Hematopoietic multipotent progenitor cell treated with erythropoietin and hydrocortisone succinate and interleukin-3 and kit ligand, for 15 days (in vitro differentiated cells): ENCODE results near the gene BHLHE41.
A peak's percentile ranks its signal among the peaks of the same experiment; 100 is the strongest.

Experiments used
- DNase-seq: peaks from one replicate; pipeline ENCODE4 v3.0.0-alpha.2; 2015; ENCODE audit warnings: low spot score

BHLHE41 gene

DNA sequence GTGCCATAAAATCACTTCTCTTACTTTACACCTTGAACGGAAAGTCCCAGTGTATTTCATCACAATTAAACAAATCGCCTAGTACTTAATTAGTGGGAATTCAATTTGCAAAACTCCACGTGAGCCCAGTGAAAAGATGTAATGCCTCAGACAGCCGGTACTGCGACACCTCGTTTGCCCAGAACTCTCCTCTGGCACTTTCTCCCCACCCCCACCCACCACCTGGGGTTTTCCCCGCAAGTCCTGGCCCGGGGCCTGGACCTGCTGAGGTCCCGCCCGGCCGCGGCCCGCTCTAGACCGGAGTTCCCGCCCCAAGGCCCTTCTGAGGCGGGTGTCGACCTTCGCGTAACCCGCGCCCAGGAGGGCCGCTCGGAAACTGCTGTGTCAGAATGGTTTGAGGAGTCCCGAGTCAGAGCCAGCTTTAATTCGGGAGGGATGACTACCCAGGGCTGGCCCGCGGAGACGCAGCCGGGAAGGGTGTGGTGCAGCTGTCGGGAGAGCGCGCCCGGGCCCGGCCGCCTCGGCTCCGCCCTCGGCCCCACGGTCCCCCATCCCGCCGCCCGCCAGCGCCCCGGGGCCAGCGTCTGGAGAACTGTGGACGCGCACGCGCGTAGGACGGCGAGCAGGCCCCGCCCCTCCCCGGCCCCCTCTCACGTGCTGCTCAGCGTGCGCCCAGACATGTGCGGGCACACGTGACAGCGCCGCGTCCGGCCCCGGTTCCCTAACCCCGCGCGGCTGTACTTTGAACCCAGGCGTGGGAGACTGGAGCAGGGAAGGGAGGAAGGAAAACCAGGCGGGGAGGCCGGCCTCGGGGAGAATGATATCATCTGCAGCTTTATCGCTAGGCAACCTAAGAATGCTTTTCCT is 10.8 kb downstream of the BHLHE41 start:
- DNase-seq: peak; percentile 56

DNA sequence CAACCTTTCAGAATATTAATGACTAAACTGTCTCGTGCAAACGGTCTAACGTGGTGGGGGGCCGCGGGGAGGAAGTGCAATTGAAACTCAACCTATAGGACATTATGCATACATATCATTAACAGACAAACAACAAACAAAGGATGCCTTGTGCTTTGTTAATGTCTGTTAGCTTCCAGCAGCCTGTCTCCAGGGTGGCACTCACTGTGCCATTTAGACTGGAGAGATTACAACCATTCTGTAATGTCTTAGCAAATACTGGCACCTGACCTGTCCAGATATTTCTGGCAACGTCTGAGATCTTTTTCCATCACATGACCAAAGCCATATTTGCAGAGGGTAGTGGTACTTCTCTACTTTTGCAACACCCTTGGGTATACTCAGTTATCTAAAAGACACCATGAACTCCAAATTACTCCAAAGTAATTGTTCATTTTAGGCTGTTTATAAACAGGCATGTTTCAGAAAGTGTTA is 11.6 kb downstream of the BHLHE41 start:
- DNase-seq: no peak

DNA sequence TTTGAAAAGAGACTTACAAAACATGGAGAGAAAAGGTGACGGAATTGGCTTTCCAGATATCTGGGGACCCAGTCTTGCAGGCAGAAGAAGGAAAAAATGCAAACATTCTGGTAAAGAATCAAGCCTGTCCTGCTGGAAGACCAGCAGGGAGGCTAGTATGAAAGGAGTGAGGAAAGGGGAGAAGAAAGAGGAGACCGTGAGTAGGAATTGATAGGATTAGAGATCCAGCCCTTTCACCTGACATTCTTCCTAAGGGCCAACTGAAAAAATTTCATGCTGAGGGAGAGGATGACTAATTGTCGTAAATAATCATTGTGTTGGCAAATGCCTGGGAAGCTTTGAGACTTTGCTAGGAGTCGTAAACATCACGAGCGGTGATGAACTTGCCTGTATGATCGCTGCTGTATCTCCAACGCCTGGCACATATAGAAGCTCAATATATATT is 12.1 kb downstream of the BHLHE41 start:
- no peak for DNase-seq

DNA sequence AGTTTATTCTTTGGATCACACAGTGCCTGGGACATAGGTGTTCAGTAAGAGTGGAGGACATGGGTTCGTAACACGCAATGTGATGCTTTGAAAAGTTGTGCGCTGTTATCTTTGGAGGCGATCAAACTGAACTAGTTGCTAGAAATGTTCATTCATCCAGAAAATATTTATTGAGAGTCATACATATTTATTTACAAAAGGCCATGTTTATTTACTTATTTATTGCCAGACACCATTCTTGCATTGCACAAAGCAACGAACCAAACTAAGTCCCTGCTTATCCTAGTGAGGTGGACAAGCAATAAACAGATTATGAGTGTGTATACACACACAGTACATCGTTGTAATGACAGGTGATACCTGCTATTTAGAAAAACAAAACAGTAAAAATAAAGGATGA is 12.6 kb downstream of the BHLHE41 start:
- DNase-seq: no peak

DNA sequence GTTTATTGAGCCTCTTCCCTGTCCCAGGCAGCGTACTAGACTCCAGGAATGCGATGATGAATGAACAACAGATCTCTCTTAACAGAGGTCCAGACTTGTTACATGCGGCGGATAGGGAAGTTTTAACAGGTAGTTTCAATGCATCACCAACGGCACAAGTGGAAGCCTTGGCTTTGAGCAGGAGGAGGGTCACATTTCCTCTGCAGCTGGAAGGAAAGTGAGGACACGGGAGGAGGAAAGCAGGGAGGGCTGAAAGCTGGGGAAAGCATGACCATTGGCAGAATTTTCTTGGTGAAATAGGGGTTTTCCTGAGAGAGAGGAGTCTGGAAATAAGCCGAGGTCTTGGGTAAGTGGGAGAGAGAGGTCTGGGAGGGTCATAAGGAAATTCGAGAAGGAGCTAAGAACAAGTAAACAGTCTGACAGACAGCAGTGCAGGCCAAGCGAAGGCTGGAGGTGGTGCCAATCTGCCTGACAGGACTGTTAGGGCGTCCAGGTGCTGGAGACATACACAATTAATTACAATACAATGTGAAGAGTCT is 15.4 kb downstream of the BHLHE41 start:
- DNase-seq: no peak

DNA sequence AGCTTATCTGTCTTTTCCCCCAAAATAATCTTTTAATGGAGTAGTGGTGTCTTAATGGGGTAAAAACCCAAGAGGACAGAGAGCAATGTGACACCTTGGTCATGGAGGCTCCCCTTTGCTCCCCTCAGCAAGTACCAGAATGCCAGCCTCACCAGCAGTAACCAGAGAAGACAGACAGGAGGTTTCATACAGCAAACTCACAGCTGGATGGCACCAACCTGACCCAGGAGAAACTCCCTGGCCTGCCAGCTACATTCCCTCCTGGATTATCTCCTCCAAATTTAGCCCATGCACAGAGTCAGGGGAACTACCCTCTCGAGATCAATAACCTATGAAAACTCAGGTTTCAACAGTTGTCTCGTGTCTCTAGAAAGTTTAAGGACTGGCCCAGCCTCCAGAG is 15.9 kb downstream of the BHLHE41 start:
- no peak for DNase-seq

DNA sequence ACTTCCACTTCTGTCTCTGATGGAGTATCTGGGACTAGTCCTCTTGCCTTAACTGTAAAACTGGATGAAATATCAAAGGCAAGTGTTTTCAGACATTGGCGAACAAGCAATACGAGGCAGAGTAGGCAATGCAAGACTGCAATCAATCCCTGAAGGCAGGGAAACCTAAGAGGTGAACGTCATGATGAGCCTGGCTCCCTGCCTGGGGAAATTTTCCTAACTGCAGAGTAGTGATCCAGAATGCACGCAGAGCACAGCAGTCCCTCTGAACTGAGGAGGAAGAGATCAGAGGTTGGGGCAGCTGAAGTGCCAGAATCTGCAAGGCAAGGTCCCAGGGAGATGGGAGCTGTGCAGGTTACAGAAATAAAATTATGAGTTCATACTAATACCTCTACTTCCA is 18.5 kb downstream of the BHLHE41 start:
- DNase-seq: no peak

DNA sequence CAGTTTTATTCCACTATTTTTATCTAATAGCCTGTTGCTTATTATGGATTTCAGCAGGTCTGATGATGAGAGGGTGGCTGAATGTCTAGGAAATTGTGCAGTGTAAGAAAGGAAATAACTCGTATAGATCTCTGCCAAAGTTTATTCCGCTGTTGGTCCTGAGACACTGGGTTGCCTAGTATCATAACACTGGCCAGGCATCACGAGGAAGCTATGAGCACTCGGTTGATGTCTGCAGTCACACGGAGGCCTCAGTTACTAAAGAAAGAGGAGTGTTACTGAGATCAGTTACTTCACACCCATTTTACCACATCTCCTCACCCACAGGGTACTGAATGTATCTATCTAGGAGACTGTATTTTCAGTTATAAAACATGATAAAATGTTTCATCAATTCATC is 21.9 kb downstream of the BHLHE41 start:
- no peak for DNase-seq

DNA sequence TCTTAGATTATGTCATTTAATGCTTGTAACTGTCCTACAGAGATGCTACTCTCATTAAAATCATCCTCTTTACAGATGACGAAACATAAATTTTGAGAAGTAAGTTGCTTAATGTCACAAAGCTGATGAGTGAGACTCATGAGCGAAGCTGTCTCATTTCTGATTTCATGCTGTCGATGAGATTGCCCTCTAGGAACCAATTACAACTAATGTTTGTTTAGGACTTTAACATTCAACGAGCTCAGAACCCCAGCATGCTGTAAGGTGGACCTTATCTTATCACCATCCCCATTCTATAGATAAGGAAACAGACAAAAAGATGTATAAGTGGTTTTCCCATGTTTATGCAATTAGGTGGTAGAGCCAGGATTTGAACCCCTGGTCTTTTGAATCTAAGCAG is 23.1 kb downstream of the BHLHE41 start:
- no peak for DNase-seq

DNA sequence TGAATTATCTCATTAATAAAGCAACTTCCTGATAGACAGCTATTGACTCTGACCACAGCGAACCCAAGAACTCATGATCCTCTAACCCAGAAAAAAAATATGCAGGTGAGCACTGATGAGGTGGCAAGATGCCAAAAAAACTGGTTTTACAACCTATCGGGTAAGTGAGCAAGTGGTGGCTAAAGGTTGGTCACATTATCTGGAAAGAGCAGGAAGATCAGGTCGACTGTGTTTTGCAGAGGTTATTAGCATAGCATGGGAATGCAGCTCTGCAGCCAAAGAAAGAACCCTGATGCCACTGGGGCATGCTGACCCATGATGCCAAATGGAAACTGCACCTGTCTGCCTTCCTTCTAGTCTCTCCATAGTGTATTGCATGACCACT is 23.5 kb downstream of the BHLHE41 start:
- no peak for DNase-seq

DNA sequence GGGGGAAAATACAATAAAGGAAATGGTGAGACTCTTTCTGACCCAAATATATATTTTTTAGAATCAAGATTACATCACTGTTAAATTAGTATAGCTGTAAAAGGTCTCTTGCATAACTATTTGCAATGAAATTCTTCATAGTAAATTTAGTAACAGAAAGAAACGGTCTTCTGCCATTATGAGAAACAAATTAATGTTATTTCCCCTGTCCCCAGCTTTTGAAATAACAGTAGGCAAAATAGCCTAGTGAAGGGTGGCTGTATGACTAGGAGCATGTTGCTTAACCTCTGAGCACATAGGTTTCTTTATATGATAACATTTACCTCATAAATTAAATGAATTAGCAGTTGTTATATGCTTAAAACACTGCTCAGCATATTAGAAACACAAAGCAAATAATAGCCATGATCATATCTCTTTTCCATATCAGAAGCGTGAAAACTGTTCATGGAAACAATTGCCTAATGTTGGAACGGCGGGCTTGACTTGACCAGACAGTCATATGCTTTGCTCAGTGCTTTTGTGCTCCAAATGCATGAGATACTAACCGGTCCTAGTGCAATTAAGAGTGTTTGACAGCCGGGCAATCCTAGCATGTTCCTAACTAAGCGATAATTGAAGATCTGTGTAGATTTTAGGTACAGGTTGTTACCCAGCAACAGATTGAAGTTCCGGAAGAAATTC is 24.0 kb downstream of the BHLHE41 start:
- DNase-seq: no peak

DNA sequence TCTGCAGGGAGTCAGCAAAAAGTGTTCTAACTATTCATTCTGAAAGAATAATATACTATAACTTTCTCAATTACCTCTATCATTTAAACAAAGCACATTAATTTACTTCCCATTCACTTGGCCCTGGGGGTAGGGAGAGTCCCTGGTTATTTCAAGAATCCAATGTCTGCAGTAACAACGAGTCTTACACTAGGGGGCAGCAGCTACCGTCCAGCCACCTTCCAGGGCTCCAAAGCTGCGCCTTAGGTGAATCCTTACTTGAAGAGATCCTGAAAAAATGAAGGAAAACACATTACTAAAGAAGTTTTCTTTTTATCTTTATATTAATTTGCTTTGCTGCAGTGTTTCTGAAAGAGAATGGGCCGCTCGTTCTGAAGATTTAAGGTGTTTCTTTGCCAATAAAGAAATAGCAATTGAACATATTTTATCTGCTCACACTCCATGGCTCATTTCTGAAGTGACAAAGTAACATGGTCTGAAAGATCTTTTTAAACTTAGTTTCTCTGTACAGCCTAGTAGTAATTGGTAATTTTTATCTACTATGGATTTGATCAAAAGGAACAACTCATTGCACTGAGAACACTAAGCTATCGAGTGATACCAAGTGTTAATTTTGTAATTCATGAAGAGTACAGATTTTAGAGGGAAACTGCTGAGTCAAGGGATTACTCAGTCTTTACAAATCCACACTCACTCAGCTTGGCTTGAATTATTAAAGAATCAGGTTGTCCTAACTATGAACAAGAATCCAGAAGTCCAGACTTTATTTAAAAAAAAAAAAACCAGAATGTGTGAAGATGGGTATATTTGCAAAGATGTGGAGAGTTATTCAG is 27.6 kb downstream of the BHLHE41 start:
- peak; percentile 62 for DNase-seq

DNA sequence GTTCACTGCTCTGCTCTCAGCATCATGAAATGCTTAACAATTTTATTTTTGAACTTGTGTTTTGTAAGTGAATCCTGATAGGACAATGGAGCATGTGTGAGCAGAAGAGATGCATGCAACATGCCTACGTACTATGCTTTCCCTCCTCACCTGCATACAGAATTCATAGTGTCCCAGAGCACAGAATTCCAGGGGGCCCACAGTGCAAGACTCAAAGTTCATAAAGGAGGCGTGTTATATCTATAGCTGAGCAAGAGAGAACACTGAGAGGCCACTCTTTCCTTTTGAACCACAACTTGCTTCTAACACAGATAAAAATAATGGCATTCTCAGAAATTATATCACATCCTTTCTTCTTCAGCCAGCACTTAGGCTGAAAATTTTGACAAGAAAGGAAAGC is 28.8 kb downstream of the BHLHE41 start:
- no peak for DNase-seq

DNA sequence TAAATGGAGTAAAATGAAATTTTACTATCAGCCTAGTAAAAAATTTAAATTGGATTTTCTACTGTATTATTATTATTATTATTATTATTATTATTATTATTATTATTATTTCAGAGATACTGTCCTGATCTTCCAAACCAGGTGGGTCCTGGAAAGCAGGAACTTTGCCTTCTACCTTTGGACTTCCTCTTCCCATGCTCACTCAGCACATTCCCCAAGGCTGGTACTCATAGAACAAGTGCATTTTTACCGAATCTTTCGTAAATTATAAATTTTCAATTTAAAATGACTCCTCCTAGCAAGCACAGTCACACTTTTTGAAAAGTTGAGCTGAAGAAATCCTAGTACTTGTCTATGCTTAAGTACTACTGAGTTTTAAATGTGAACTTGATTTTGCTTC is 29.7 kb downstream of the BHLHE41 start:
- no peak for DNase-seq

DNA sequence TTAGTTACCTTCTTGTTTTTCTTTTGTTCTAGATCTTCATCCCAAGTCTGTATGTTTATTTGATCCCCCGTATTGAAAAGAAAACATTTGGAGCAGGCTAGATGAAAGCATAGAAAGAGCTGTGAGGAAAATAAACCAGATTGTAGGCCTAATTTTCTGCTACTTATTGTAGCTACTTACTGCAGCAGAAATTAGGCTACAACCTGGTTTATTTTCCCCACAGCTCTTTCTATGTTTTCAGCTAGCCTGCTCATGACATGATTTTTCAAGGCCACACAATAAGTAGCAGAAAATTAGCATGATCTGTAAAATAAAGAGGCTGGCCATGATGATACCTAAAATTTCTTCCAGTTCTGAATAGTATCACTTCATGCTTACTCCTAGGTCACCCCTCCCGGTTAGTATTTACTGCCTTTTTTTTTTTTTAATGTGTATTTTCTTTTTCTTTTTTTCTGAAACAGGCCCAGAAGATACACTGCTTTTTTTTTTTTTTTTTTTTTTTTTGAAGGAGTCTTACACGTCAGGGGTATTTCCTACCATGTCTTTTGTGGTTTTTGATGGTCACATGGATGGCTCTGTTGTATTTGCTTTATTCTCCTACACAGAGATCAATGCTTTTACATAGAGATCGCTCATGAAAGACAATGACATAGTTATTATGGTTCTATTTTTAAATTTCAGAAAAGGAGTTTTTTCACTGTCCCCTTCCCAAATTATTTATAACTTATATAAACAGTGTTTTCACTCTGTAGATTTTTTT is 32.3 kb downstream of the BHLHE41 start:
- no peak for DNase-seq

DNA sequence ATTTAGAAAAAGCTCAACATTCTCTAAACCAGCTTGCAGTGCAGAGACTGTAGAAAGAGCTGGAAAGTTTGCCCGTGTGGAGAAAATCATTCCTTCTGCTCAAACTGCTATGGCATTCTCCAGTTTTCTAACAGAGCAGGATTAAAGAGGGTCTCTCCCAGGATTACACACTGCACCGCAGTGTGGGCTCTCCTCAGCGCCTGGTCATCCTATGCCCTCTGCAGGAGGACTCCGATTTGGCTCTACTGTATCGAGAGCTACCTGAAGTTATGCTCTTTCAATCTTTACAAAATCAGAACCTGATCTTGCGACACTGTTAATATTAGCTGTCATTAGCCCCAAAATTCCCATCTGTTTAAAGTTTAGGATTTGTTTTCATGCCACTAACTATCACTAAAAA is 33.0 kb downstream of the BHLHE41 start:
- no peak for DNase-seq

DNA sequence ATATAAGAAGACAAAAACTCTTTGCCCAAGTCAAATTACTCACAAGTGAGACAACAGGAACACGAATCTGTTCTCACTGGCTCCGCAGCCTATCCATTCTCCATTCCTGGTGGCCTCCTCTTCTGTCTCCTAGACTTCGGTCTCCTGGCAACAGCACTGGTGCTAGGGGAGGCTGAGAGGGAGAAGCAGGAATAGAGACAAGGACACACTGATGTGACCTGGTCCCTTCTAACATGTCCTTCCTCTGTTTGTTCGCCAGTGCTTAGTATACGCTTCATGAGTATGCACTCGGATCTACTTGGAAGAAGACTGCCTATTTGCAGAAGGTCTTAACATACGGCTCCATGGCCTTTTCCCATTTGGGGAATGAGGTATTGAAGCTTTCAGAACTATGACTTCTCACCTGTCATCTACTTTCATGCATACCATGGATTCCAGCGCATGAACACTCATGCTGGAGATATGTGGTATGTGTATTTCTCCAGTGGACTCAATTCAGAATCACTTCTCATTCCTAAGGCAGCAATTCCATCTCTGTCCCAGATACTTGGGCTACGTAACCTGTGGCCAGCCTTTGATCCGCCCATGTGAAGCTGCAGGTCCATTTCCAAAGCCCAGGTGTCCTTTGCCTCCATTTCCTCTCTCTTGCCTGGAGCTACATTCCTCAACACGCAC is 33.9 kb downstream of the BHLHE41 start:
- no peak for DNase-seq

DNA sequence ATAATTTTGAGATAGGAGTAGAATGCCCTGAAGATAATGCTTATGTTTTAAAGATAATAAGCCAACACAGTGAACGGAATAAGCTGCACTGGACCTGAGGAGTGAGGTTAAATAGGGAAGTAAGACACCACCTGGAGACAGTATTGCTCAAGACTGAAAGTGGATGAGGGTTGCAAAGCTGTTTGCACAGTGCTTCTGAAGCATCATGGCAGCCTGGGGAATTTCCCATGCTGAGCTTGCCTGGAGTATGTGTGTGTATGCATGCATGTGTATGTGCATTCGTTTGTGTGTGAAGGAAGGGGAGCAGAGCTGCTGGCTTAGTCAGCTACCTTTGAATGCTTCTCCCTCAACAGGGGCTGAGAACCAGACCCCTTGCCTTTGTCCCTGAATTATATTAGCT is 35.8 kb downstream of the BHLHE41 start:
- no peak for DNase-seq

DNA sequence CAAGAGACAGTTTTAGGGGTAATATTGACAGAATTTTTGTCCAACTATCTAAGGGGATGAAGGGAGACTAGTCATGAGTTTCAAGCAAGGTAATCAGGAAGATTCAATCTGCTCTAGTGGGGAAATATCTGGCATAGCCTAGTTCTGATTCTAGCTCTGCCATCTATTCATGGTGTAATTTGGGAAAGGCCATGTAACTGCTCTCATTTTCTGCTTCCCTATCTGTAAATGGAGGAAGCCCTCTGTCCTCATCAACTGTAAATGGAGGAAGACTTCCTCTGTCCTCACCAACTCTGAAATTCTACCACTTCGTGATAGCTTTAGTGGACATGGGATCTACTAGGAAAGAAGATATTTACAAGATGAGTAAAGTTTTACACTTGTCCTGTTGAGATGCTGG is 37.9 kb downstream of the BHLHE41 start:
- DNase-seq: no peak

DNA sequence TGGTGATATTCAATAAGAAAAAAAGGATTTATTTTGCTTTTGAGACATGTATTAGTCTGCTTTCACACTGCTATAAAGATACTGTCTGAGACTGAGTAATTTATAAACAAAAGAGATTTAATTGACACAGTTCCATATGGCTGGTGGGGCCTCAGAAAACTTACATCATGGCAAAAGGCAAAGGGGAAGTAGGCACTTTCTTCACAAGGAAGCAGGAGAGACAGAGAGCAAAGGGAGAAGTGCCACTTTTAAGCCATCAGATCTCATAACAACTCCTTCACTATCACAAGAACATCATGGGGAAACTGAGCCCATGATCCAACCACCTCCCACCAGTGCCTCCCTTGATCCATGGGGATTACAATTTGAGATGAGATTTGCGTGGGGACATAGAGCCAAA is 43.9 kb downstream of the BHLHE41 start:
- no peak for DNase-seq
